Right atrium auricular region (tissue), 2 donors: ENCODE data around the gene HTR7. TPM values are rescaled to one million over a fixed set of nuclear protein-coding genes. Genes with fewer than 3 reads are reported as not detected.
"Not testable (repeated sequence)": the region's sequence is repeated elsewhere in the genome, so short reads cannot be mapped to it uniquely, and the experiment has no call there.

Experiments
- DNase-seq: peaks from one replicate; pipeline ENCODE4 v3.0.0-alpha.2; 2019; ENCODE audit warnings: low spot score
- H3K27ac ChIP-seq, 2 donors: fragments of 200-600 bp; sonication (generic); 1 replicate in 1 of 2; 2 replicates in 1 of 2; pipeline ENCODE4 v1.5.1; 2016 to 2019
- H3K27me3 ChIP-seq, 2 donors: fragments of 200-600 bp; sonication (generic); one replicate each; pipeline versions ENCODE4 v1.5.1 to v1.6.0; 2017 to 2019
- H3K36me3 ChIP-seq: fragments of 200-600 bp; sonication (generic); one replicate; pipeline ENCODE4 v1.5.1; 2016
- H3K4me1 ChIP-seq, 2 donors: fragments of 200-600 bp; sonication (generic); one replicate each; pipeline versions ENCODE4 v1.5.1 to v1.6.0; 2017 to 2019
- H3K4me3 ChIP-seq, 2 donors: fragments of 200-600 bp; sonication (generic); 1 replicate in 1 of 2; 2 replicates in 1 of 2; pipeline ENCODE4 v1.5.1; 2017 to 2019; ENCODE audit warnings: mild to moderate bottlenecking in 1 of 2, moderate library complexity in 1 of 2
- H3K9me3 ChIP-seq, 2 donors: fragments of 200-600 bp; sonication (generic); one replicate each; pipeline ENCODE4 v1.5.1; 2019
- CTCF ChIP-seq, 2 donors: fragments of 200-600 bp; sonication (generic); IDR thresholded peaks; one replicate each; pipeline ENCODE4 v1.5.1; 2019; ENCODE audit warnings: antibody characterized with exemption in 2 of 2
- total RNA-seq, 2 donors: library from RNA; depleted of rRNA; stranded (reverse); fragments of >200 nt; gene quantifications; one replicate each; pipeline ENCODE4 v1.1.0, GENCODE V29; 2016

Gene HTR7
- total RNA-seq, 2 donors from 2014 or later, result 0.31 to 0.33 TPM

DNA sequence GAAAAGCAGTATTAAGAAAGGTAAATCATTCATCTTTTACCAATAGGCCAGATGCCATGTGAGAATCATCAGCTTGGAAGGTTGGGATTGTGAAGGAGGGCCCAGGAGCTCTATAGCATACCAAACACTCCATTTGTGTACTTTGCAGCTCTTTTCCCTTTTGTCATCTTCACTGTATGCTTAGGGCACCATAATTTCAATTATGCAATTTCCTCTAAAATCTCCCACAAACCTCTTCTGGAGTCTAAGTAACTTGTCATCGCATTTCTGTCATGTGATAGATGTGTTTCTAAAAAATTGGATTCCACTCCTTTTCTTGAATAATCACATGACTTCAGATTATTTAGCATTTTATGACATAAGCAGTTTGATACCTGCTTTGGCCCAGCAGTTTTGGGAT is 31.8 kb upstream of the HTR7 start:
- H3K27me3 ChIP-seq, result no peaks in the 10 kb centered on the region
- H3K9me3 ChIP-seq, result no peaks in the 10 kb centered on the region
- TF ChIP-seq CTCF (IDR thresholded peaks at IDR 0.05), result no peak
- no peak overlapping the region for H3K4me3 ChIP-seq
- no peak overlapping the region for H3K27ac ChIP-seq
- no peaks in the 10 kb centered on the region for H3K4me1 ChIP-seq
- no peak for DNase-seq
- peaks cover 53% of the 10 kb centered on the region for H3K36me3 ChIP-seq

DNA sequence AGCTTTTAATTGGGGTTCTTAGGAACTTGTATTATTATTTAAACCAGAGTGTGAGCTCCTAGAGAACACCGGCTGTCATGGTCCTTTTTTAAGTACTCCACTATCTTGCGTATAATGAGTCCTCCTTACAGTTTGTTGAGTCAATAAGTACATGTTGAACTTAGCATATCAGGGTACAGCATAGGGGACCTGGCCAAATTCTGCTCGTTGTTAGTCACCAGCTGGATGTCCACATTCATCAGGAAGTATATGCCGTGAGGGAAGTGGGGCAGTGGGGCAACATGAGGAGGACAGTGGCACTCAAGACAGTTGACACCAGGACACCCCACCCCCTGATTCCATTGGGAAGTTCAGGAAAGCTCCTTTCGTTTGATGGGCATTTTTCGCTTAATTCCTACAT is 30.5 kb upstream of the HTR7 start:
- no peak overlapping the region for H3K27ac ChIP-seq
- no peak overlapping the region for H3K4me3 ChIP-seq
- H3K36me3 ChIP-seq, result peaks cover 48% of the 10 kb centered on the region
- no peak for DNase-seq
- no peaks in the 10 kb centered on the region for H3K4me1 ChIP-seq
- no peaks in the 10 kb centered on the region for H3K27me3 ChIP-seq
- no peak for TF ChIP-seq CTCF (IDR thresholded peaks at IDR 0.05)
- no peaks in the 10 kb centered on the region for H3K9me3 ChIP-seq

GRCh38 chr10:90887555-90887954 is 29.7 kb upstream of the HTR7 start:
- Histone ChIP-seq H3K4me3 (no peak overlapping the region), H3K27me3 (no peaks in the 10 kb centered on the region), H3K4me1 (no peaks in the 10 kb centered on the region), H3K27ac (no peak overlapping the region), H3K9me3 (no peaks in the 10 kb centered on the region), H3K36me3 (peaks cover 42% of the 10 kb centered on the region)
- no peak for TF ChIP-seq CTCF (IDR thresholded peaks at IDR 0.05)
- DNase-seq, result no peak

DNA sequence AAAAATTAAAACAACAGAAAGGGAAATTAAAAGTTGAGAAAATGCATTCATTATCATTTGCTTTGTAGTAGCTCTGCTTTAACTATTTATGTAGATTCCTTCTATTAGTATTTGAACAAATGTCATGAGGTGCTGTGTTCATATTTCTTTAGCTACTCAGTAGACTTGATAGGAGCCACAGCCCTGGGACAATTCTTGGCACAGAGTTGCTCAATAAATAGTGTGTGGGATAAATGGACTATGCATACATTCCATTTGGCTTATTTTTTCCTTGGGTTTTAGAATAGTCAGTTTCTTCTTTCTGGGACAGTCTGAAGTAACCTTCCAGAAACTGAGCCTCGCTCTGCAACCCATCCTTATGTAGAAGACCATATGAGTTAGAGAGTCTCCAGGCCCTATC is 27.3 kb upstream of the HTR7 start:
- peaks cover 38% of the 10 kb centered on the region for H3K36me3 ChIP-seq
- TF ChIP-seq CTCF (IDR thresholded peaks at IDR 0.05), result no peak
- no peak overlapping the region for H3K4me3 ChIP-seq

GRCh38 chr10:90884431-90884830 is 26.6 kb upstream of the HTR7 start:
- H3K4me3 ChIP-seq, result no peak overlapping the region
- H3K4me1 ChIP-seq, result no peaks in the 10 kb centered on the region
- DNase-seq, result no peak
- H3K27me3 ChIP-seq, result no peaks in the 10 kb centered on the region
- no peak overlapping the region for H3K27ac ChIP-seq
- no peaks in the 10 kb centered on the region for H3K9me3 ChIP-seq
- peaks cover 34% of the 10 kb centered on the region for H3K36me3 ChIP-seq
- TF ChIP-seq CTCF (IDR thresholded peaks at IDR 0.05), result no peak

More for the DNA sequence above, 27.3 kb upstream of the HTR7 start:
- no peaks in the 10 kb centered on the region for H3K27me3 ChIP-seq
- no peak overlapping the region for H3K27ac ChIP-seq
- DNase-seq, result no peak
- no peaks in the 10 kb centered on the region for H3K4me1 ChIP-seq
- H3K9me3 ChIP-seq, result no peaks in the 10 kb centered on the region

- TF ChIP-seq CTCF (IDR thresholded peaks at IDR 0.05), result peak; percentile 48 to 75
- not testable (repeated sequence) for H3K9me3 ChIP-seq, H3K27ac ChIP-seq, H3K27me3 ChIP-seq, H3K4me1 ChIP-seq, DNase-seq, H3K4me3 ChIP-seq
- peaks cover 32% of the 10 kb centered on the region for H3K36me3 ChIP-seq
These were observed 22.4 kb upstream of the HTR7 start for GRCh38 chr10:90880059-90880719.
